ENCODE results near the gene EXOSC5.

- TF ChIP-seq CTCF (conservative IDR thresholded peaks at IDR 0.05; ENCODE audit: low read depth, low read length), result no peak
- TF ChIP-seq EZH2 (IDR thresholded peaks at IDR 0.05; ENCODE audit: borderline replicate concordance, low read depth, low read length, poor library complexity, severe bottlenecking), result no peak
Measured at GRCh38 chr19:41413947-41414346, 16.8 kb upstream of the EXOSC5 start.
